Measurements from ENCODE around the gene EGFR.

The EGFR gene

GRCh38 chr7:55081472-55082227 lies 62.8 kb downstream of the EGFR start:
- DNase-seq (ENCODE audit: low spot score) = no peak

DNA sequence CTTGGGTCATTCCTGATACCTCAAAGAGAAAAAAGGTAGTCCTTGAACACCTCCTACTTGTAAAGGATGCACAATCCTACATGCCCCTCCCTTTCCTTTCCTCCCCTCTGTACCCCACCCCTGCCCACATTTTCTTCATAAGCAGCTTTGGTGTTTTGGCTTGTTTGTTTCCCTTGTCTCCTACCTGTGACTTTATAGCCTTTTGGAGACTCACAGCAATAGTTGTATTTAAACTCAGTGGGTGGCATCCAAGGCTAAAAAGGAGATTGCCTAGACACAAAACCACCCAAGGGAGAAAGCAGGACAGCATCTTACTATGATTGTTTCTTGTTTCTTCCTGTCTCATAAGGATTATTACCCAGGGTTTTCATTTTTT lies 63.4 kb downstream of the EGFR start:
- DNase-seq (ENCODE audit: low spot score) = no peak

GRCh38 chr7:55083206-55083605 lies 64.4 kb downstream of the EGFR start:
- DNase-seq (ENCODE audit: low spot score) = no peak

GRCh38 chr7:55084307-55084706 lies 65.5 kb downstream of the EGFR start:
- DNase-seq (ENCODE audit: low spot score) = no peak

DNA sequence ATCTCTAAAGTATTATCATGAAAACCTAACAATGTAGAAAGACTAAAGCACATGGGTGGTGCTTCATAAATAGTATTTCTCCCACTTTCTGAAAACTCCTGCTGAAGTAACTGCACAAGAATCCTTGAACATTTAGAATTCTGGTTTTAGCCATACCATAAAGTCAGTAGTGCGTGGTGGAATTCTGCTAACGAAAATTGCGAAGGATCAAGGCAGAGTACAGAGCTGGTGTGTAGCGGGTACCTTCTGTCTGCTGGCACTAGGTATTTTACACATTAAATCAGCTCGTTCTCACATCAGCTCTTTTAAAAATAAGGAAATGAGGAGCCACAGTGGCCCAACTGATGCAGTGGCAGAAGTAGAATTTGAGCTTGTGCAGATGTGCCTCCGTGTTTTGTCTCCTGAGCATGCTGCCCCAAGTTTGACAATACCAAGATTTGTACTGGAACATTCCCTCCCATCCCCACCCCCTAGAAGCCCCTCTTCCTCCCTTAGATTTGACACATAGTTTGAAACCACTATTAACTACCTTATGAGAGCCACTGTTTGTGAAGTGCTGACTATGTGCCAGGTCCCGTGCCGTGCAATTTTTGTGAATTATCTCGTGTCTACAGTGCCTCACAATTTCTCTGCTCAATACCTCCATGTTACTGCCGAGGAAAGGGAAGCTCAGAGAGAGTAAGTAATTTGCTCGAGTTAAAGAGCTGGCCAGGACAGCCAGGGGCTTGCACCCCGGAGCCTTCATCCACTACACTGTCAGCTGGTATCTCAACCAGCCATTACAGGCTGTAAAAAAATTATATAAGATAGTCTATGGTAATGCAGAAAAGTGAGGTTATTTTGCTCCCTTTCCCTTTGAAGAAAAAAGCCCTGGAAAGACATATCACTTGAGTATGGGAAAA lies 66.9 kb downstream of the EGFR start:
- no peak for DNase-seq (ENCODE audit: low spot score)

- no peak for DNase-seq (ENCODE audit: low spot score)
These were observed 67.8 kb downstream of the EGFR start for GRCh38 chr7:55086413-55087201.

- DNase-seq (ENCODE audit: low spot score) = no peak
These were observed 68.7 kb downstream of the EGFR start for GRCh38 chr7:55087521-55087961.

- DNase-seq (ENCODE audit: low spot score) = no peak
These were observed 69.3 kb downstream of the EGFR start for GRCh38 chr7:55088107-55088506.

DNA sequence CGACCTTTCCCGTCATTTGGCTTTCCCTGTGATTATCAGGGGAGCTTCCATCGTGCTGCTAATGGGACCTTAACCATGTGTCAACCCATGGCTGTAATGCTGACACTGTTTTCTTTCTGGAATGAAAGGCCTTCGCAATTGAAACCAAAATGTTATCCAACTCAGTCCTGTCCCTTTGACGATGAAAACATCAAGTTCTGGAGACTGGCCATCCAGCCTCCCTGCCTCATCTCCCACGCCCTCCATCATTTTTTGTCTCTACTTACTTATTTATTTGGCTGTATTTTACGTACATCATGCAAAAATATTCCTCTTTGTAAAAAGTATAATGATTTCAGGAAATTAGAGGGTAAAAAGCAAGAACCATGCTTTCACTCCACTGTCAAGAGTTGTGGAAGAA lies 69.8 kb downstream of the EGFR start:
- no peak for DNase-seq (ENCODE audit: low spot score)

DNA sequence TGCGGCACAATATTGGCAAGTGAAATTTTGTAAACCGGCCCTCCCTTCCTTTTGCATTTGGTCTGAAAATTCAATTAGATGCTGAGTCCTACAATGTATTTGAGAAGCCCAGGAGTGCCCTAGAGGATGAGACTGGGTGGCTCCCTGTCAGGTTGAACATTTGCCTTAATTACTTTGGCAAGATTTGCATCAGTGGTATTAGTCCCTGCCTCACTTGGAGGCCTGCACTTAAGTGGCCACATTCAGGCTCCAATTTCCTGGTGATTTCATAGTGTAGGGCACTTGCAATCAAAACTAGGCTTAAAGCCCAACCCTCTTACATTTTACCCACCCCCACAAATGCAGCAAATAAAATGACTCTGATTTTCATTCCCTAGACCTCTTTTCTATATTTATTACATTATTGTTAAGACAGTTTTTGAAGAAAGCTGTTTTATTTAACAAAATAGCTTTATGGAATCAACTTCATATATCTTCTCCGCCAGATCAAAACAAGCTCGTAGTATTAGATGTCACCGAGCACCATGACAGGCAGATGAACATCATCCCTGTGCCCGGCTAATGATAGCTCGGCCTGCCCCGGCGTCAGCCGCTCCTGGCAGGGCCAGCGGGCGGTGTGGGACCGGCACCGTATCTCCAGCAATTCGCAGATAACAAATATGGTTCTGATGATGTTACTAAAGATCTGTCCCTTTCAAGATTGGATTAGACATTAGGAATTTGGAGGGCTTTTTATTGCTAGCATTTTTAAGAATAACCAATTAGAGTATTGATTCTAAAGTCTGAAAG lies 73.6 kb downstream of the EGFR start:
- DNase-seq (ENCODE audit: low spot score) = no peak

DNA sequence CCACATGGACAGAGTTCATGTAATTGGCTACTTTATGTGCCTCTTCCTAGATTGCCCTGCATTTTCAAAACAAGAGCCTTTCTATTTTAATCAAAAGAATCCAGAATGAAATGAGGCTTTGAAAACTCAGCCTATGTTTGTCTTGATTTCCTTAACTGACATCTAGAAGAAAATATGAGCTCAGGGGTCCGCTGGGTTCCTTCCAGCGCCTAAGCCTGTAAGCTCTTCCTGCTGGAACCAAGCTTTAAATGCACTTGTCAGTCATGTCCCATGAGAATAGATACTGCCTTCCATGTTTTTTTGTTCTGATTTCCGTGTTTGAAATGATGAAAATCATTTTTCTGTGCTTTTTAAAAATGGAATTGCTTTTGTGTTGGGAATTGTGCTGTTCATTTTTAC lies 74.2 kb downstream of the EGFR start:
- DNase-seq (ENCODE audit: low spot score) = no peak

DNA sequence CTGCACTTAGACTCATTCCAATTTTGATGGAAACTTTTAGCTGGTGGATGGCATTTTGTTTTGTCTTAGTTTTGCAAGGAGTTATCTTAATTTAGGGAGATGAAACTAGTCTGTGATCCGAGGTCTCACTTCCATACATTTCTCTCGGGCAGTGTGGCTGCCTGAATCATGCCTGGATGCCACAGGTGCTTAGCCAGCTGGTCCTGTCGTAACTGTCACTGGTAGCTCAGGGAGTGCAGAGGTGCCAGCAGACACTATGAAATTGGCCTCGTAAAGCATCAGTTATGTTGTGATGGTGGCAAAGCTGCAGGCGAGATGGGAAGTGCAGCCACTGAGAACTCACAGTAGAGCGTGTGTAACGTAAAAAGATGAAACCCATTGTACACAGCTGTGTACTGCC lies 74.9 kb downstream of the EGFR start:
- no peak for DNase-seq (ENCODE audit: low spot score)

DNA sequence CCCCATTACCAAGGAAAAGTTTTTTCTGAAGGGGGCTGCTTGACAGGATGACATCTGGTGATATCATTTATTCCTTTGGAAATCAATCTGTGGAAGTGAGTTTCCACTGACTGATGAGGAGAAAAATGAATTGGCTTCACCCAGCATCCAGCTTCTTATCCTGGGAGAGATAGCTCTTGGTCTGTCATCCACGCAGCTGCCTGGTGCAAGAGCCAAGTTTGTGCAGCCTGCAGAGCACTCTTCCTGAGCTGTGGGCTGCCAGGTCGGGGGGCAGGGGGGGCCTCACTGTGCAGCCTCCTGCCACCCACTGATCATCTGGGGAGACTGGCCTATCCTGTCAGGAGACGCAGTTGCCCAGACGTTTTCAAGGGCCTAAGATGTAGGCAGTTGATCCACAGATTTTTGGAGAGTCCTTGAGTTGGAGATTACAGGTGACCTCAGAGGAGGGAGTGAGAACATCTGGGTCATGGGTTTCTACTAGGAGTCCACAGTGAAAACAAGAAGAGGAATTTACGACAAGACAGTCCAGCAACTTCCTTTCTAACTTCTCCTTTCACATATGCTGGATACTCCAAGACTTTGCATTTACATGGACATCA lies 75.4 kb downstream of the EGFR start:
- no peak for DNase-seq (ENCODE audit: low spot score)

GRCh38 chr7:55095672-55096071 lies 76.9 kb downstream of the EGFR start:
- no peak for DNase-seq (ENCODE audit: low spot score)

DNA sequence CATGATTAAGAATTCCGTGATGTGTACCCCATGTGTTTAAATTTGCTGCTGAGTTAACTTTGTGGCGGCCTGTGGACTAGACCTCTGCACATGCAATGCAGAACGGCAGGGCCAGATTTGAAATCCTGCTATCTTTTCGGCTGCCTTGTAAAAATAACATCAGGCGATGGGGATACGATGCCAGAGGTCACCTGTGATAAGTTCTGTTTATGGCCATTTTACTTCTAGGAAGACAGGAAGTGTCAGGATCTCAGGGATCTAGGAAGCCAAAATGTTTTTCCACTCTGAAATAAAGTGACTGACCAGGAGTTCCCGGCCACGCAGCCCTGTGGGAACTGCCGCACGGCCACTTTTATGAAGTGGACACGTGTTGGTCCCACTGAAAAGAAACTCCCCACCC lies 77.5 kb downstream of the EGFR start:
- no peak for DNase-seq (ENCODE audit: low spot score)

- DNase-seq (ENCODE audit: low spot score) = no peak
These were observed 78.3 kb downstream of the EGFR start for GRCh38 chr7:55097100-55097499.

- DNase-seq (ENCODE audit: low spot score) = no peak
These were observed 80.4 kb downstream of the EGFR start for GRCh38 chr7:55099066-55099820.

DNA sequence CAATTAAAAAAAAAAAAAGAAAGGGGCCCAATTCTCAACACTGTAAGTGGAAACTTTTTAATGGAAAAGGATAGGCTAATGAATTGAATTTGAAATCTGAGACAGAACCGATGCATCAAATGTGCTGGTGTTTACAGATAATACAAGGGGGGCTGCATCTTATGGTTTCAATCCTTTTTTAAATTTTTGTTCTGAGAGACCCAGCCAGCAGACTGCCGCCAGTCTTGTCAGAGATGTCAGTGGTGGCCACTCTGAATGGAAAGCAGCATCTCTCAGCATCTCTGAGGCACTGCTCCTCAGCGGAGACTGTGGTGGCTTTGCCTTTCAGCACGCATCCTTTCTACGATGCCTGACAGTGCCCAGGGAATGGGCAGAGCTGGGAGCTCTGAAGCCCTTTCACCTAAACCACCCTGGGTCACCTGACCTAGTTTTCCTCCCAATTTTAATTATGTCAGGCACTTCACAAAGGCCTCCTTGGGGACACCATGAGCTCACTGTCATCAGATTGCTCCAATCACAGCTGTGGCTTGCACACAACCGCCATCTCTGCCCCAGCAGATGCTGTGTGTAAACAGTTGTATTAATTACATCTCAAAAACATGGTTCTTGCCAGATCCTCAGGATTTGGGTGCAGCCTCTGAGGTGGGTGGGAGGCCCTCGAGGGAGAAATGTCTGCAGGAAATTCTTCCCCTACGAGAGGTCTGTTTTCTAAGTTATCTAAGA lies 81.2 kb downstream of the EGFR start:
- DNase-seq (ENCODE audit: low spot score) = no peak

DNA sequence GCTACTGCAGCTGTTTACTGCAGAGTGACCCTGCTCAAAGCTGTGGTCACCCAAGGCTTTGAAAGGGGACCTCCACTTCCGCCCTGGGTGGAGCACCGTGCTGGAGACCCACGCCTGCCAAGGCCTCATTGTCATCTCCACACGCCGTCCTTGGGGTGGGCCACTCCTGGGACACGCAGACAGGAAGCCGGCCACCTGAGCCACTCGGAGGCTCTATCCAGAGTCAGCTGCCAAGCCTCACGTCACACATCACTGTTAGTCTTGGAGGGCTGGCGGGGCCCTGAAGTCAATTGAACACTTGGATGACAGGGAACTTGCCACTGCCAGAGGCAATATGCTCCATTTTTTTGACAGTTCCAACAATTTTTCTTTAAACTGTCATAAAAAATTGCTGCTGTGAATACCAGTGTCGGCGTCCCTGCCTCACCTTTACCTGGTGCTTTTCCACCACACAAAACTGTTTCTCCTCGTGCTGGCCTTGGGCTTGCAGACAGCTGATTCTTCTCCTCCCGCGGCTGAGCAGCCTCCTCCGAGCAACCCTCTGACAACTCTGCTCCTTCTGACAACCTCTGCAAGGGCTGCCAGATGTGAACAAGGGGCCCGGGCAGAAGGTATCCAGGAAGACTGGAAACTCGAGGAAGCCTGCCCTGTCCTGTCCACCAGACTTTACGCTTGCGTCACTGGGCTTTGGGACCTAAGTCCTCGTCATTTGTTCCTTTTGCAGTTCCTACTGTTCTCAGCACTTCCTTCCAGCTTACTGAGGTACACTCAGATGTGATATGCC lies 81.9 kb downstream of the EGFR start:
- DNase-seq (ENCODE audit: low spot score) = no peak
